DMS53 treated with DMSO at 0.1 percent for 48 hours (cell line): ENCODE results near the gene CLEC3B.
"Not testable (repeated sequence)": the region's sequence is repeated elsewhere in the genome, so short reads cannot be mapped to it uniquely, and the experiment has no call there.

Source experiments
- DNase-seq: peaks from one replicate; lab custom pipeline; 2025; ENCODE audit not compliant: unreplicated experiment; lab: John Stamatoyannopoulos, UW

The CLEC3B gene

DNA sequence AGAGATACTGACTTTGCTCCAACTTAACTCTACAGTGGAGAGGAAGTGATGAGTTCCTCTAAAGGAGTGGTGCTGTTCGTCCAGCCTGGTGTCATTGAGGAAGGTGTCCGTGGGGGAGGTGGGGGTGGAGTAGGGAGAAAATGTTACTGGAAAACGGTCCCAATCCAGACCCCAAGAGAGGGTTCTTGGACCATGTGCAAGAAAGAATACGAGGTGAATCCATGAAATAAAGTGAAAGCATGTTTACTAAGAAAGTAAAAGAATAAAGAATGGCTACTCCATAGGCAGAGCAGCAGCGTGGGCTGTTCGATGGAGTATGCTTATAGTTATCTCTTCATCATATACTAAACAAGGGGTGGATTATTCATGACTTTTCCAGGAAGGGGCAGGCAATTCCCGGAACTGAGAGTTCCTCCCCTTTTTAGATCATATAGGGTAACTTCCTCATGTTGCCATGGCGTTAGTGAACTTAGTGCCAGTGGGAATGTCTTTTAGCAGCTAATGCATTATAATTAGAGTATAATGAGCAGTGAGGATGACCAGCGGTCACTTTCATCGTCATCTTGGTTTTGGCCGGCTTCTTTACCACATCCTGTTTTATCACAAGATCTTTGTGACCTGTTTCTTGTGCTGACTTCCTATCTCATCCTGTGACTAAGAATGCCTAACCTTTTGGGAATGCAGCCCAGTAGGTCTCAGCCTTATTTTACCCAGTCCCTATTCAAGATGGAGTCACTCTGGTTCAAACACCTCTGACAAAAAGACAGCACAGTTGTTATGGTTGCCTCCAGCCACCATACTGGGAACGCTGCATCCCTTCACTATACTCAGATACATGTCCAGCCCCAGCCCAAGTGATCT, 38.6 kb downstream of the CLEC3B start:
- DNase-seq: no peak

DNA sequence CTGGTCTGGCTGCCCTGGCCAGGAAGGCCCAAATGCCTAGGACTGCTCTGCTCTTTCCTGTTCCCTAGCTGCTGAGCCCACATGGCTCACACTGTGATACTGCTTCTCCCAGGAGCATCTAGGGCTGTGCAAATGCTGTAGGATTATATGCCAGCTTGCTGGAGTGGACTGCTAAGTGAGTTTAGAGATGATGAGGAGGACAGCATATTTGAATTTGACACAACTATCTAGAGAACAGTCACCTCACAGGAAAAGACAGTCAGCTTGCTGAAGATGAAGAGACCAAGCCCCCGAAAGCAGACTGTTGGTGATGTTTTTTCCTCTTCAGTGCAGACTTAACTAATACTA, 39.2 kb downstream of the CLEC3B start:
- no peak for DNase-seq

DNA sequence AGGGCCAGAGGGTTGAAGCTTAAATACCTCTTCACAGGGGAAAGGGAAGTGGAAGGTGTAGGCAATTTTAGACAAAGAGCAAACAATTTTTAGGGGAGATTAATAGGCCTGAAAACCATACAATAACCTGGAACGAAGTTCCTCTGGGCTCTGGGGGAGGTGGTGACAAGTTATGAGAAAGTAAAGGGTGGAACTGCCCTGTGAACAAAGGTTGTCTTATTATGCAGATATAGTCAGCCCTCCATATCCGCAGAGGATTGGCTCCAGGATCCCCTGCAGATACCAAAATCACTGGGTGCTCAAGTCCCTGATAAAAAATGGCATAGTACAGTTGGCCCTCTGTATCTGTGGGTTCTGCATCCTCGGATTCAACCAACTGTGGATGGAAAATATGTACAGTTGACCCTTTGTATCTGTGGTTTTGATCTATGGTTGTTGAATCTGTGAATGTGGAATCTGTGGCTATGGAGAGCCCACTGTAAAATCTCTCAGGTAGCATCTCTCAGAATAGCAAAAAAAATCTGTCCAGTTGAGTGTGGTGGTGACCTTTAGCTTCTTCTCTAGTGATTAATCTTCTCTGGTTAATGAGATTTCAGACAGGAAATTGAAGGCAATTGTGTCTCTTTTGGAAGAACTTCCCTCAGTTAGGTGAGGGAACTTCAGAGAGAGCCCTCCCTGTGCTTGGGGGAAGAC, 40.2 kb downstream of the CLEC3B start:
- DNase-seq: no peak

DNA sequence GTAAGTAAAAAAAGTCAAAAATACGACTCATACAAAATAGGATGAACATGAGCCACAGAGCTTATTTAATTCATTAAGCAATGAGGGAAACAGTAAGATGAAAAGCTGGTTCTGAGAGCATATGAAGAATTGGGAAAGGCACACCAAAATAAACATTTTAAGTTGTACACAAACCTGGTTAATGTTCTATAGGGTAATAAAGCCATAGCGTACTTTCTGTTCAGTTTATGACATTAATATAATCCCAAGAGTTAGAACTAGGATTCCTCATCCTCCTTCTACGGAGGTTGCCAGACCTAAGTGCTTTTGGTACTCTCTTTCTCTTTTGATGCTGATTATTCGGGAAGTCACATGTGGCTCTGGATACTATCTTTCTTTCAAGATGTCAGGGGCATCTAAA, 41.4 kb downstream of the CLEC3B start:
- no peak for DNase-seq

DNA sequence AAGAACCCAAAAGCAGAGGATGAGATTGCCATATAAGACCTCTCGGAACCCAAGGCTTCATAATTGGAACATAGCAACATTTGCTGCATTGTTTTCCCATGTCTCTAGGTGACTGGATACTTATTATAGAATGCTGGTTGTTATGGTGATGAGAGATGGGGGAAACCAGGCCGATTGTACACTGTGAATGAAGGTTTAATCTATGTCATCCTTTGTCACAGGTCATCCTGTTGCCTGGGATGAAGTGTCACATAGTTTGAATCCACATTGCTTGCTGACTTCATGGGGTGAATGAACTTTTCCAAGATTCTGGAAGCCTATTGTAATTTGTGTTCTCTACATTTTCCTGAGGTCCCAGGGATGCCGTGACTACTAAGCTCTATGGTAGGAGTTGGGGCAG, 41.8 kb downstream of the CLEC3B start:
- no peak for DNase-seq

DNA sequence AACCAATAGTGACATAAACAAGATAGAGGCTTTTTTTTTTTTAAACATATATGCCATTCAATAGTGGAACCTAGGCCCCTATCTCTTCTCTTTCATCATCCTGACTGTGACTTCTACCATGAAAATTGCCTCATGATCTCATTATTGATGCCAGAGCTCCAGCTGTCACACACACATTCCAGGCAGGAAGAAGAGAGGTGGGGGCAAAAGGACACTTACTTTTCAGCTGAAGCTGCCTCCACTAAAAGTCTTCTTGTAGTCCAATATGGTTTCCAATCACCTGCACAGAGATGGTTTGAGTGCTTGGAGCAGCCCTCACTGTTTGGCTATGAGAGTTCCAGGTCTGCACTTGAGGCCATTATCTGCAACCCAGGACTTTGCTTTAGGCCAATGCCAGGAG, 45.0 kb downstream of the CLEC3B start:
- no peak for DNase-seq

DNA sequence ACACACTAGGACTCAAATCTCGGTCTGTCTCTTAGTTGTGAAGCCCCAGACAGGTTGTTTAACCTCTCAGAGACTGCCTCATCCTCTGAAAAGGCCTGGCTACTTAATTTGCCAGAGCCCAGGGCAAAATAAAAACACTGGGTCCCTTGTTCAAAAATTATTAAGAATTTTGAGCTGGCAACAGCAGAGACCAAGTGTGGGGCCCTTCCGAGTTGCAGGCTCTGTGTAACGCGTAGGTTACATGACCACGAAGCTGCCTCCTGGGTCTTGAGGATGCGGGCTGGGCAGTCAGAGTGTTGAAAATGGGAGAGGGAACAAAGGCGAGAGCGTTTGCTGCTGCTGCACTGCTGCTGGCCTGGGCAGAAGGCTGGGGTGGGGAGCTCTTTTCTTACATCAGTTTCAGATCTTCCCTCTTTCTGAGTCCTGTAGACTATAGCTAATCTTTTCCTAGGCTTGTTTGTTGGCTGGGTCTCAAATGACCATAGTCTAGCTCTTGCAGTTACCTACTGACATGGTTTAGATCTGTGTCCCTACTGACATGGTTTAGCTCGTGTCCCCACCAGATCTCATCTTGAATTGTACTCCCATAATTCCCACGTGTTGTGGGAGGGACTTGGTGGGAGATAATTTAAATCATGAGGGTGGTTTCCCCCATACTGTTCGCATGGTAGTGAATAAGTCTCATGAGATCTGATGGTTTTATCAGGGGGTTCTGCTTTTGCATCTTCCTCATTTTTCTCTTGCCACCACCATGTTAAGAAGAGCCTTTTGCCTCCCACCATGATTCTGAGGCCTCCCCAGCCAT, 49.9 kb downstream of the CLEC3B start:
- no peak for DNase-seq

DNA sequence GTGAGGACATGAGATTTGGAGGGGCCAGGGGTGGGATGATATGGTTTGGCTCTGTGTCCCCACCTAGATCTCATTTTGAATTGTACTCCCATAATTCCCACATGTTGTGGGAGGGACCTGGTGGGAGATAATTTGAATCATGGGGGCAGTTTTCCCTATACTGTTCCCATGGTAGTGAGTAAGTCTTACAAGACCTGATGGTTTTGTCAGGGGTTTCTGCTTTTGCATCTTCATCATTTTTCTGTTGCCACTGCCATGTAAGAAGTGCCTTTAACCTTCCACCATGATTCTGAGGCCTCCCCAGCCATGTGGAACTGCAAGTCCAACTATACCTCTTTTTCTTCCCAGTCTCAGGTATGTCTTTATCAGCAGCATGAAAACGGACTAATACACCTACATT, 52.2 kb downstream of the CLEC3B start:
- not testable (repeated sequence) for DNase-seq

DNA sequence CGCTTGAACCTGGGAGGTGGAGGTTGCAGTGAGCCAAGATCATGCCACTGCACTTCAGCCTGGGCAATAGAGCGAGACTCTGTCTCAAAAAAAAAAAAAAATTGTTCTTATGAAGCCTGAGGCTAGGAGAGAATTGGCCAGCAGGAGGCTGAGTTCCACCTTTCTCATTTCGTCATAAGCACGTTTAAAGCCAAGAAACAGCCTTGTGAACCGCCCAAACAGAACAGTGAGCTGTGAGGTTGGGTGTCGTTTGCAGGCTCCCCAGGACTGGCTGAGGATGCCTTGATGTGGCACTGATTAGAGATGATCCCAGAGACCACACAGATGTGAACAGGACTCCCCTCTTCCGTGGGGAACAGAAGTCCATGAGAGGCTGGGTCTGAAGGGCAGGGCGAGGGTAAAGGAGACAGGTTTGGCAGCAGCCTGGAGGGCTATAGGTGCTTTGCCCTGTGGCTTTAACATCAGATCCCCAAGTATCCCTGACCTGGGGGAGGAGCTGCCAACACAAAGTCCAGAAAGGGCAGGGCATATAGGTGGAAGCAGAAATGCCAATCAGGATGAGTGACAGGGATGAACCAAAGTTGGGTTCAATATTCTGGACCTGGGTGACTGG, 52.9 kb downstream of the CLEC3B start:
- no peak for DNase-seq

DNA sequence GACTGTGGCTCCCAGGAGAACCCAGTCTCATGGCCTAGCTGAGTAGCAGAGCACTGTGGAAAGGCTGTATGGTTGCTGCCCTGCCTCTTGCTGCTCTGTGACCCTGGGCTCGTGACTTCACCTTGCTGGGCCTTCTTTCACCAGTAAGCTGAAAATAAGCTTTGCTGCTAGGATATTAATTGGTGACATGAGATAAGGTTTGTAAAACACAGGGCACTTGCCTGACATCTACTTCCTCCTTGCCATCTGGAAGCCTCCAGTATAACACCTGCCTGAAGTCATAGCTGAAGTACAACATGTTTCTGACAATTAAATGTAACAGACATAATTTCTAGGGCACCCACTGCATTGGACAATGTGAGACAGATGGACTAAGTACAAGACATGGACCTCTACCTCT, 53.6 kb downstream of the CLEC3B start:
- DNase-seq: no peak

DNA sequence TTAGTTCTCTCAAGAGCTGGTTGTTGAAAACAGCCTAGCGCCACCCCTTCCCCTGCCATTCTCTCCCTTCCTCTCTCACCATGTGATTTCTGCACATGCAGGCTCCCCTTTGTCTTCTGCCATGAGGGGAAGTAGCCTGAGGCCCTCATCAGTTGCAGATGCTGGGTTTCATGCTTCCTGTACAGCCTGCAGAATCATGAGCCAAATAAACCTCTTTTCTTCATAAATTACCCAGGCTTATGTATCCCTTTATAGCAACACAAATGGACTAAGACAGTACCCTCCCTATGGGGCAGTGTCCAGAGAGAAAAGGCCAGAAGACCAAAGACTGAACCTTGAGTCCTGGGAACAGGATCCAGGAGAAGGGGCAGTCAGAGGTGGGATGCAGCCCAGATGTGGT, 54.7 kb downstream of the CLEC3B start:
- no peak for DNase-seq

DNA sequence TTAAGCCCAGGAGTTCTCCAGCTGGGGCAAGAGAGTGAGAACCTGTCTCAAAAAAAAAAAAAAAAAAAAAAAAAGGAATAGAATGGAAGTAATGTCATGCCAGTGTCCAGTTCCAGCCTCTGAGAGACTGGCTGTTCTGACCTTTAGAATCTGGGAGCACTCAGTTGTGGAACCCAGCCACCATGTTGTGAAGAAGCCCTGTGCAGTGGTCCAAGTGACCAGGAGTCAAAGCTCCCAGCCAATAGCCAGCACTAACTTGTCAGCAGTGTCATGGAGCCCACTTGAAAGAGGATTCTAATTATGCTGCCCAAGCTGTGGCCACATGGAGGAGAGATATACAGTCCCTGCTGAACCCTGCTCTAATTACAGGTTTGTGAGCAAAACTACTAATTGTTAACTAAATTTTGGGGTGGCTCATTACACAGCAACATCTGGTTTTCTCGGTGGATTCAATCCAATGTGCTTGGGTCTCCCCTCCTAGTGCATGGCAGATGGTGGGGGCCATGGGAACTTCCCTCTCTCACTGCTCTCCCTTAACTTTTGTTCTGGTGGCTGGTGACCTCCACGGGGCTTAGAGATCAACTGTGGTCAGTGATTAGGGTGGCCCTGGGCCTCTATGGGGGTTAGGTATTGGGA, 55.5 kb downstream of the CLEC3B start:
- DNase-seq: no peak

DNA sequence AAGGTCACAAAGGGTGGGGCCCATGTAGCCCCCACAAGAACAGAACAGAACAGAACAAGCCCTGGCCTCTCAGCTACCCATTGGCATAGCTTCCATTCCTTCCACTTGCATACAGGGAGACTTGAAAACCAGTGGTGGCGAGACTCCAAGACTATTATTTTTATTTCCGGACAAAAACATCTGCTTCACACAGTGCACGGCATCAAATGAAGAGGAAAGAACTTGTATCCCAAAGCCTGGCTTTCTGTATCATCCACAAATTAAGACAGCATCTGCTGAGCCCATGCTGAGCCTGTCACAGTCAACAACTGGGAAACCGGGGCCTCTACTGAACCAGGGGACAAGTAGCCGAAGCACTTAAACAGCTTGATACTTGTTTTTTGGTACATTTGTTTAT, 56.0 kb downstream of the CLEC3B start:
- no peak for DNase-seq

DNA sequence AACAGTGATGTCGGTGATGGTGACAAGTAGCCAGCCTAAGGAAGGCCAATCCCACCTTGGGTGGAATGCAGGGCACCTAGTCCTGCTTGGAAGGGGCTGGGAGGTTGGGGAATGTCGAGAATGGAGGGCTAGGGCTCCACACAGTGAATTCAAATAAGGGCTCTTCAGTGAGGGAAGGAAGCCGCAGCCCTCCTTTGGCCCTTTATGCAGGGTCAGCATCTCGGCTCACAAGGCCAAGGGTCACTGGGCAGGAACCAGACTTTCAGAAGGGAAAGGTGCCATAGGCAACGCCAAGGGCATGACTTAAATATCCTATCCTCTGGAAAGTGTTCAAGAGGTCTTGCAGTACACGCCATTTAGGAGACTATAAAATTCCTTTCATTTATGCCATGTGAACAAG, 56.9 kb downstream of the CLEC3B start:
- DNase-seq: no peak

DNA sequence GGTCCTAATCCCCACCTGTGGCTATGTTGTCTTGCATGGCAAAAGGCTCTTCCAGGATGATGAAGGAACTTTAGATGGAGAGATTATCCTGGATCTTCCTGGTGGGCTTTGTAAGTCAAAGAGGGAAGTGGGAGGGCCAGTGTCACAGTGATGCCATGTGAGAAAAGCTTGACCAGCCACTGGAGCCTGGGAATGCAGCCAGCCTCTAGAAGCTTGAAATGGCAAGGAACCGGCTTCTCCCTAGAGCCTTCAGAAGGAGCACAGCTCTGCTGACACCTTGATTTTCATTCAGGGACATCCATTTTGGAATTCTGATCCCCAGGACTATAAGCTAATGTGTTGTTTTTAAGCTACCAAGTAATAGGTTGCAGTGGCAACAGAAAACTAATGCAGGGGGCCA, 58.3 kb downstream of the CLEC3B start:
- DNase-seq: no peak

DNA sequence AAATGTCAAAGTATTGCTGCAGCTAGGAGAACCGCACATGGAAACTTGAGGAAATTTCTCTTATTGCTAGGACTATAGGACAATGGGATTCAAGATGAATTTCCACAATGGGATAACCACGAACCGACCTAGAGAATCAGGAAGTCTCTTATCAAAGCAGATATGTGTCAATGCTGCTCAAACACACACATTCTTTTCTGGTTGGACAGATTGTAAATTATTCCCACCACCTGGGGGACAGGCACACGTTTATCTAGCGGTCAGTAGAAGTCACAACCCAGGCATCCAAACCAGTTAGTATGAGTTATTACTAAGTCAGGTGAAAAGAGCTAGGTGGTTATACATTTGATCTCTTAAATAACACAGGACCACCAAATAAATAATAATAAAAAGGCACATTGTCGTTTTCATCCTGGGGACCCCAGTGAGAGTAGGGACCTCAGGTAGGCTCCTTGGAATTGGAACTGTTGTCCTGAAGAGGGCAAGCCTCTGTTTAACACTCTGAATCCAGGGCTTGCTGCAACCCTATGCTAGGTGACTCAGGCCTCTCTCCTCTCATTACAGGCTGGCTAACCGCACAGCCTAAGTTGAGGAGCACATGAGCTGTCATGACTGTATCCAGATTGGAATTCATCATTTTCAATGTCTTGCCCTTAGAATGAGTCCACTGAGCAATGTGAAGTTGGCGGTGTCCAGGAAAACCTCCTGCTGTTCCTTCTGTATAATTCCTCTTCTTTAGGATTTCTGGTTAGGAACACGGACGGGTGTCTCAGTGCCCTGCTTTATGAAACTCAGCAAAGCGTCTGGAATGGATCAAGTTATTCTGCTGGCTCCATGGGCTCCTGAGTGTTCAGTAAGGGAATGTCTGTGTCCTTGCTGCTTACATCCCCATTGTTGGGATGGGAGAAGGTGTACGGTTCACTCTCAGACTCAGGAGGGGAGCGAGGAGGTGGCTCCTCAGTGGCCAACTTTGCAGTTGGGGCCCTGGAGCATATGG, 59.0 kb downstream of the CLEC3B start:
- no peak for DNase-seq
